Mesodermal cell (in vitro differentiated cells): ENCODE data around the gene USP17L11. TPM values are rescaled to one million over a fixed set of nuclear protein-coding genes. Genes with fewer than 3 reads are reported as not detected.
"Not testable (repeated sequence)": the region's sequence is repeated elsewhere in the genome, so short reads cannot be mapped to it uniquely, and the experiment has no call there.

ENCODE experiments used
- H3K27ac ChIP-seq: 2 replicates; pipeline ENCODE4 v1.7.0; 2013; ENCODE audit warnings: mild to moderate bottlenecking, low read depth, low read length, moderate library complexity; ENCODE audit not compliant: severe bottlenecking
- H3K36me3 ChIP-seq: 2 replicates; pipeline ENCODE4 v1.7.1; 2013; ENCODE audit warnings: mild to moderate bottlenecking, low read length, moderate library complexity; ENCODE audit not compliant: control insufficient read depth, insufficient read depth
- H3K4me1 ChIP-seq: one replicate; pipeline ENCODE4 v1.7.1; 2013; ENCODE audit warnings: mild to moderate bottlenecking, low read length; ENCODE audit not compliant: insufficient read depth, control insufficient read depth, poor library complexity, severe bottlenecking
- H3K4me3 ChIP-seq: 2 replicates; pipeline ENCODE4 v1.7.0; 2013; ENCODE audit warnings: low read length, control low read depth, mild to moderate bottlenecking; ENCODE audit not compliant: insufficient read depth, poor library complexity, severe bottlenecking; ENCODE audit errors: extremely low read depth
- H3K9me3 ChIP-seq: 2 replicates; pipeline ENCODE4 v1.7.1; 2013; ENCODE audit warnings: mild to moderate bottlenecking, low read length, moderate library complexity; ENCODE audit not compliant: control insufficient read depth
- WGBS, 2 experiments: methylation state at CpG; one replicate each; pipeline ENCODE4 v1.1.5; 2013; ENCODE audit warnings: missing lambda C conversion rate in 2 of 2; ENCODE audit not compliant: insufficient coverage in 2 of 2; 5-methylcytosine and 5-hydroxymethylcytosine counted together
- polyA plus RNA-seq, 2 experiments: library from polyadenylated mRNA; stranded (reverse); fragments of 50-300 nt; gene quantifications; one replicate each; pipeline ENCODE4 v1.2.3, GENCODE V29; 2013

Gene USP17L11, protein sequence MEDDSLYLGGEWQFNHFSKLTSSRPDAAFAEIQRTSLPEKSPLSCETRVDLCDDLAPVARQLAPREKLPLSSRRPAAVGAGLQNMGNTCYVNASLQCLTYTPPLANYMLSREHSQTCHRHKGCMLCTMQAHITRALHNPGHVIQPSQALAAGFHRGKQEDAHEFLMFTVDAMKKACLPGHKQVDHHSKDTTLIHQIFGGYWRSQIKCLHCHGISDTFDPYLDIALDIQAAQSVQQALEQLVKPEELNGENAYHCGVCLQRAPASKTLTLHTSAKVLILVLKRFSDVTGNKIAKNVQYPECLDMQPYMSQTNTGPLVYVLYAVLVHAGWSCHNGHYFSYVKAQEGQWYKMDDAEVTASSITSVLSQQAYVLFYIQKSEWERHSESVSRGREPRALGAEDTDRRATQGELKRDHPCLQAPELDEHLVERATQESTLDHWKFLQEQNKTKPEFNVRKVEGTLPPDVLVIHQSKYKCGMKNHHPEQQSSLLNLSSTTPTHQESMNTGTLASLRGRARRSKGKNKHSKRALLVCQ
- not detected for polyA plus RNA-seq (2013, experiment 1 of 2)
- not detected for polyA plus RNA-seq (2013, experiment 2 of 2)

DNA sequence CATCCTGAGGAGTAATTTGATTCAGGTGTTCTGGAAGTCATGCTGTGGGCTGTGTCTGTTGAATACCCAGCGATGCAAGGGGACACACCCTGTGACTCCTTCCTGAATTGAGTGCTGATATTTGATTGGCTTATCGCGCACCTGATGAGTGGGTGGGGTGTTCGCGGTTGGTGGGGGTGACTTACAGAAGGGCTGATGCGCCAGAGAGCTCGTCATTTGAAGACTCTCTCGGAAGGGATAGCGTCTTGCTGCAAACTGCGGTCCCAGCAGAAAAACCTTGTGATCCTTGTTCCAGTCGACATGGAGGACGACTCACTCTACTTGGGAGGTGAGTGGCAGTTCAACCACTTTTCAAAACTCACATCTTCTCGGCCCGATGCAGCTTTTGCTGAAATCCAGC, at the start of gene USP17L11:
TSS of gene USP17L11 (plus strand) at position 301 of the 400 bp plus-strand sequence. CDS start at position 301, 0 bp downstream.
- H3K27ac ChIP-seq, H3K4me3 ChIP-seq, H3K9me3 ChIP-seq, H3K4me1 ChIP-seq, H3K36me3 ChIP-seq: not testable (repeated sequence)
- no CpG with 5 or more reads among the region's 14 CpGs for WGBS, 2 experiments

DNA sequence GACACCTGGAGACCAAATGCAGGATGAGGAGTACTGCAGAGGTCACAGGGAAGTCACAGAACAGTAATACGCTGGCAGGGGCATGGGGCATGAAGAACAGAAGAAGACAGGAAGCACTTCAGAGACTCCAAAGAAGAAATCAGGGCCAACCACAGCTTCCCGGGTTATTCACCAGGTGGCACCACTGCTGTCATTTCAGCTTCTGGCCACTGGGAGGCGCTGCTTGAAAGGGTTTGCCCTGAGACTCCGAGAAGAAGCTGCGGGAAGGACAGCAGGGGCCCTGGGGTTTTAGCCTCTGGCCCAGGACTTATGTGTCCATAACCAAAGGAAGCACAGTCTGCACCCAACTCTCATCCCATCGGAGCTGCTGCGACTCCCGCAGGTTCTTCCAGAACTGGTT, 49.2 kb upstream of the USP17L11 start:
- no CpG with 5 or more reads among the region's 8 CpGs for WGBS, 2 experiments
- H3K9me3 ChIP-seq, H3K36me3 ChIP-seq, H3K4me3 ChIP-seq, H3K27ac ChIP-seq, H3K4me1 ChIP-seq: not testable (repeated sequence)

DNA sequence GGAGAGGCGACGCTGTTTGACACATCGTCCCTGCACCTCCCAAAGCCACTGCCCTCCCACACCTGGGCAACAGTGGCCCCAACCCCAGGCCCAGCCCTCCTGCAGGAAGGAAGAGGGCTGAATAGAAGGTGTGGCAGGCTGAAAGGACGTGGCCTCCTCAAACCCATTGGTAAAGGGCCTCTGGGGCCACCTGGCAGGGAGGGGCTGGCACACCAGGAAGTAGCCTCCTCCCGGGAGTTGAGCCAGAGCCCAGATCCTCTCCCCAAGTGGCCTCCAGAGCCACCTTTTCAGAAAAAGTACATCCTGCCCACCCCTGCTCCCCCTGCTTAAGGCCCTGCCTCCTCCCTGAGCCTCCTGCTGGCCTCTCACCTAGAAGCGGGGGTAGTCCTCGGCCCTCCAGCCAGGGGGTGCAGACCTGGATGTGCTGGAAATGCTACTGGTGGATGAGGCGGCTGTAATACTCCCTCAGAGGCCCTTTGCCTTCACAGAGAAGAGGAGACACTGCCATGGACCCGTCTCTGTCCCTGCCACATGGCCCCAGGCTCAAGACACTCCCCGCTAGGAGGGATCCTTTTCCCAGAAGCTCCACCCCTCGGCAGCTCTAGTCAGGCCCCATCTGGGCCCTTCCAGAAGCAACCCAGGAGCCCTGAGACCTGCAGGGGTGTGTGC, 45.3 kb upstream of the USP17L11 start, which contains the start of gene FAM90A26:
TSS of gene FAM90A26 (plus strand) at position 619 of the 669 bp plus-strand sequence. CDS start 2,764 bp downstream, outside the sequence.
- not testable (repeated sequence) for H3K4me1 ChIP-seq
- WGBS, 2 experiments: no CpG with 5 or more reads among the region's 11 CpGs

DNA sequence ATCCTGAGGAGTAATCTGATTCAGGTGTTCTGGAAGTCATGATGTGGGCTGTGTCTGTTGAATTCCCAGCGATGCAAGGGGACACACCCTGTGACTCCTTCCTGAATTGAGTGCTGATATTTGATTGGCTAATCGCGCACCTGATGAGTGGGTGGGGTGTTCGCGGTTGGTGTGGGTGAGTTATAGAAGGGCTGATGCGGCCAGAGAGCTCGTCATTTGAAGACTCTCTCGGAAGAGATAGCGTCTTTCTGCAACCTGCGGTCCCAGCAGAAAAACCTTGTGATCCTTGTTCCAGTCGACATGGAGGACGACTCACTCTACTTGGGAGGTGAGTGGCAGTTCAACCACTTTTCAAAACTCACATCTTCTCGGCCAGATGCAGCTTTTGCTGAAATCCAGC, 4.8 kb upstream of the USP17L11 start, which contains the start of gene USP17L10:
TSS of gene USP17L10 (plus strand) at position 301 of the 400 bp plus-strand sequence. CDS start at position 301, 0 bp downstream.
- not testable (repeated sequence) for H3K36me3 ChIP-seq, H3K27ac ChIP-seq, H3K4me1 ChIP-seq, H3K9me3 ChIP-seq, H3K4me3 ChIP-seq
- WGBS, 2 experiments: no CpG with 5 or more reads among the region's 13 CpGs

More for the DNA sequence above, 45.3 kb upstream of the USP17L11 start, which contains the start of gene FAM90A26:
- not testable (repeated sequence) for H3K4me3 ChIP-seq, H3K36me3 ChIP-seq, H3K27ac ChIP-seq, H3K9me3 ChIP-seq

DNA sequence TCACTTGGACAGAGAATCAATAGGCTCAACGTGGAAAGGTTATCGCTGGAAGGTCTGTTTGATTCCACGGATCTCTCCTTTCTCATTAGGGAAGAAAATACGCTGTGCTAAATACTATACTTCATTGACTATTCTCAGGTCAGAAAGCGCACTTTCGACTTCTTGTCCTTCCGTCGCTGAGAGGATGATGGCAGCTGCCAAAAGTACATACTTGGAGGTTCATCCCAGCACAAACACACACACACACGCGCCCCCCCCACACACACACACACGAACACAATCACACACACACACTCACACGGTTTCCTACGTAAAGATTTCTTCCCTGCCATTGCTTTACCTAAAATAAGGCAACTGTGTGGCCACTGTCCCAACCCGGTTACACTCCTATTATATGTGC, 504 bp upstream of the USP17L11 start:
- H3K4me3 ChIP-seq, H3K27ac ChIP-seq, H3K9me3 ChIP-seq, H3K36me3 ChIP-seq, H3K4me1 ChIP-seq: not testable (repeated sequence)
- 84% methylated on average over 4 of the region's 14 CpGs; no CpG with 5 or more reads in 1 of the 2 experiments for WGBS, 2 experiments

- H3K4me3 ChIP-seq, H3K9me3 ChIP-seq, H3K4me1 ChIP-seq, H3K27ac ChIP-seq, H3K36me3 ChIP-seq: not testable (repeated sequence)
- WGBS, 2 experiments: no CpG with 5 or more reads among the region's 13 CpGs
These were observed 4.6 kb downstream of the USP17L11 start, which contains the start of gene USP17L12 for GRCh38 chr4:9219852-9220251. Gene USP17L12, plus strand, starts transcription at chr4:9220152. Its CDS starts 0 bp downstream, at chr4:9220152.

DNA sequence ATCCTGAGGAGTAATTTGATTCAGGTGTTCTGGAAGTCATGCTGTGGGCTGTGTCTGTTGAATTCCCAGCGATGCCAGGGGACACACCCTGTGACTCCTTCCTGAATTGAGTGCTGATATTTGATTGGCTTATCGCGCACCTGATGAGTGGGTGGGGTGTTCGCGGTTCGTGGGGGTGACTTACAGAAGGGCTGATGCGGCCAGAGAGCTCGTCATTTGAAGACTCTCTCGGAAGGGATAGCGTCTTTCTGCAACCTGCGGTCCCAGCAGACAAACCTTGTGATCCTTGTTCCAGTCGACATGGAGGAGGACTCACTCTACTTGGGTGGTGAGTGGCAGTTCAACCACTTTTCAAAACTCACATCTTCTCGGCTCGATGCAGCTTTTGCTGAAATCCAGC, 9.4 kb downstream of the USP17L11 start, which contains the start of gene USP17L13:
TSS of gene USP17L13 (plus strand) at position 301 of the 400 bp plus-strand sequence. CDS start at position 301, 0 bp downstream.
- H3K4me1 ChIP-seq, H3K4me3 ChIP-seq, H3K27ac ChIP-seq, H3K9me3 ChIP-seq, H3K36me3 ChIP-seq: not testable (repeated sequence)
- no CpG with 5 or more reads among the region's 14 CpGs for WGBS, 2 experiments

GRCh38 chr4:9230249-9230648, 15.0 kb downstream of the USP17L11 start:
- H3K36me3 ChIP-seq, H3K27ac ChIP-seq, H3K4me3 ChIP-seq, H3K4me1 ChIP-seq, H3K9me3 ChIP-seq: not testable (repeated sequence)
- no CpG with 5 or more reads among the region's 8 CpGs for WGBS, 2 experiments

DNA sequence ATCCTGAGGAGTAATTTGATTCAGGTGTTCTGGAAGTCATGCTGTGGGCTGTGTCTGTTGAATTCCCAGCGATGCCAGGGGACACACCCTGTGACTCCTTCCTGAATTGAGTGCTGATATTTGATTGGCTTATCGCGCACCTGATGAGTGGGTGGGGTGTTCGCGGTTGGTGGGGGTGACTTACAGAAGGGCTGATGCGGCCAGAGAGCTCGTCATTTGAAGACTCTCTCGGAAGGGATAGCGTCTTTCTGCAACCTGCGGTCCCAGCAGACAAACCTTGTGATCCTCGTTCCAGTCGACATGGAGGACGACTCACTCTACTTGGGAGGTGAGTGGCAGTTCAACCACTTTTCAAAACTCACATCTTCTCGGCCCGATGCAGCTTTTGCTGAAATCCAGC, 18.9 kb downstream of the USP17L11 start, which contains the start of gene USP17L15:
TSS of gene USP17L15 (plus strand) at position 301 of the 400 bp plus-strand sequence. CDS start at position 301, 0 bp downstream.
- not testable (repeated sequence) for H3K4me1 ChIP-seq, H3K27ac ChIP-seq, H3K36me3 ChIP-seq, H3K9me3 ChIP-seq, H3K4me3 ChIP-seq
- WGBS, 2 experiments: no CpG with 5 or more reads among the region's 15 CpGs

DNA sequence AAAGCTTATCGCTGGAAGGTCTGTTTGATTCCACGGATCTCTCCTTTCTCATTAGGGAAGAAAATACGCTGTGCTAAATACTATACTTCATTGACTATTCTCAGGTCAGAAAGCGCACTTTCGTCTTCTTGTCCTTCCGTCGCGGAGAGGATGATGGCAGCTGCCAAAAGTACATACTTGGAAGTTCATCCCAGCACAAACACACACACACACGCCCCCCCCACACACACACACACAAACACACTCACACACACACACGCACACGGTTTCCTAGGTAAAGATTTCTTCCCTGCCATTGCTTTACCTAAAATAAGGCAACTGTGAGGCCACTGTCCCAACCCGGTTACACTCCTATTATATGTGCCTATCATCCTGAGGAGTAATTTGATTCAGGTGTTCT, 23.3 kb downstream of the USP17L11 start:
- H3K4me1 ChIP-seq, H3K9me3 ChIP-seq: not testable (repeated sequence)
- no CpG with 5 or more reads among the region's 12 CpGs for WGBS, 2 experiments

More for the DNA sequence above, 23.3 kb downstream of the USP17L11 start:
- H3K4me3 ChIP-seq, H3K27ac ChIP-seq, H3K36me3 ChIP-seq: not testable (repeated sequence)
